ENCODE measurements around the gene TLE6. TPM values are rescaled to one million over a fixed set of nuclear protein-coding genes. Genes with fewer than 3 reads are reported as not detected.

Gene TLE6
- total and polyA plus RNA-seq, 2 of the 13 experiments (the other 11 are each of a cell fraction or from before 2014, with no cell fraction given): 0.24 to 5.5 TPM

DNA sequence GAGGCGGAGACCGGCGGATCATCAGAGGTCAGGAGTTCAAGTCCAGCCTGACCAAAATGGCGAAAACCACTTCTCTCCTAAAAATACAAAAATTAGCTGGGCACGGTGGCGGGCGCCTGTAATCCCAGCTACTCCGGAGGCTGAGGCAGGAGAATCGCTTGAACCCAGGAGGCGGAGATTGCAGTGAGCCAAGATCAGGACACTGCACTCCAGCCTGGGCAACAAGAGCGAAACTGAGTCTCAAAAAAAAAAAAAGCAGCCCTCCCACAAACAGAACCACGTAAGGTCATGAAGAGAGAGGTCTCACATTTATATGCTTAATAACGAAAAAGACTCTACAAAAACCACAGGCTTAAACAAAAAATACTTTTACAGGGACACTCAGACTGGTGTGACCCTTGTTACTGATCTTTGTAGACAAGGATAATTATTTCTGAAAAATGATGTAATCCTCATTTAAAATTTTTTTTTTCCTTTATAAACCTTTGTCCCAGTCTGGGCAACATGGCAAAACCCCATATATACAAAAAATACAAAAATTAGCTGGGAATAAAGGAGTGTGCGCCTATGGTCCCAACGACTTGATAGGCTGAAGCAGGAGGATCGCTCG lies 31.7 kb upstream of the TLE6 start (continued):
- no peak for TF ChIP-seq DBP (CRISPR knock-in tag; IDR thresholded peaks at IDR 0.05; ENCODE audit: not compliant biosample characterization)
- TF ChIP-seq NONO (IDR thresholded peaks at IDR 0.05): no peak
- TF ChIP-seq NONO (CRISPR knock-in tag; conservative IDR thresholded peaks at IDR 0.05): 0 out of 2 replicates have a peak, but pooled peaks have one; percentile 25
- no peak for TF ChIP-seq GPN1 (CRISPR knock-in tag; IDR thresholded peaks at IDR 0.05; ENCODE audit: borderline replicate concordance)
- TF ChIP-seq ZNF629 (CRISPR knock-in tag; conservative IDR thresholded peaks at IDR 0.05): no peak
- no peak for TF ChIP-seq ZNF274 (CRISPR knock-in tag; IDR thresholded peaks at IDR 0.05)
- TF ChIP-seq ZNF292 (CRISPR knock-in tag; IDR thresholded peaks at IDR 0.05; ENCODE audit: borderline replicate concordance, low read depth): no peak
- TF ChIP-seq AKAP8 (CRISPR knock-in tag; IDR thresholded peaks at IDR 0.05): no peak

GRCh38 chr19:2949939-2950285 lies 27.5 kb upstream of the TLE6 start:
- ChIA-PET POLR2A (interaction anchor here (0.7 to 2.0 kb wide), 16 partner anchors 8 to 1021 kb away, joined by 3 to 26 read pairs (median 5); partner anchors contain the start of genes DAPK3, THOP1, TLE6 and ZNF555), CTCF (ENCODE audit: low intra/inter-chr PET ratio, low total read pairs) (interaction anchor here (0.9 to 2.0 kb wide), 4 partner anchors 62 to 325 kb away, joined by 3 to 7 read pairs (median 3); no protein-coding TSS in a partner anchor)
- Histone ChIP-seq H3K4me1 (ENCODE audit: insufficient read depth, low read length) (peaks cover 46% of the 10 kb centered on the region), H3K27ac (ENCODE audit: extremely low read length, insufficient read depth, low read length) (peak overlapping the region; percentile 89), H3K9ac (ENCODE audit: insufficient read depth, low read depth, low read length) (peak overlapping the region; percentile 88), H3K4me2 (ENCODE audit: low read depth, low read length) (peak overlapping the region; percentile 80), H3K27me3 (ENCODE audit: control insufficient read depth in 1 of 2, insufficient read depth in 2 of 2, low read length in 2 of 2) (no peaks in the 10 kb centered on the region; a peak in 1 of 5 replicates), H4K20me1 (ENCODE audit: insufficient read depth, low read length) (peaks cover 8% of the 10 kb centered on the region; the same call in 1 of the 2 replicates), H3K36me3 (replicated peaks in 1 of 2; ENCODE audit: control insufficient read depth in 1 of 2, insufficient read depth in 2 of 2, low read length in 2 of 2) (no peaks in the 10 kb centered on the region), H2AFZ (ENCODE audit: low read length) (no peak overlapping the region), H3K79me2 (ENCODE audit: insufficient read depth, low read length) (peaks cover 12% of the 10 kb centered on the region), H3K4me3 (replicated peaks in 1 of 3; ENCODE audit: insufficient read depth in 1 of 3, low read depth in 2 of 3, low read length in 3 of 3) (peak overlapping the region; percentile 81 to 97 (median 90)), H3K9me3 (ENCODE audit: low read length) (no peaks in the 10 kb centered on the region)
- DNase-seq (ENCODE audit: low spot score) (peak; percentile 62), FAIRE-seq (no peak), ATAC-seq (peak; percentile 53)
- intact Hi-C loops (cut with micrococcal nuclease; ENCODE audit: unreplicated experiment): no loop called here
- no TSS peak for BruUV-seq (replicated peaks)
- in situ Hi-C loops (cut with HindIII; ENCODE audit: extremely low pct_ligation_motif_present, low pct_unique_long_range_greater_than_20kb): loop anchor here (10.0 kb wide), 1 partner anchor 215 kb away; no protein-coding TSS in a partner anchor
- 1% methylated on average over 11 of the region's 11 CpGs for WGBS (ENCODE audit: low lambda C conversion rate)
- TF ChIP-seq ZNF331 (CRISPR knock-in tag; IDR thresholded peaks at IDR 0.05): peak; percentile 31; the same call in 1 of the 2 replicates
- 0 out of 2 replicates have a peak, but pooled peaks have one; percentile 31 for TF ChIP-seq SNAI1 (CRISPR knock-in tag; IDR thresholded peaks at IDR 0.05; ENCODE audit: borderline replicate concordance)
- no peak for TF ChIP-seq ZNF891 (CRISPR knock-in tag; IDR thresholded peaks at IDR 0.05)
- no peak for TF ChIP-seq ZNF607 (CRISPR knock-in tag; IDR thresholded peaks at IDR 0.05; ENCODE audit: borderline replicate concordance)
- no peak for TF ChIP-seq ZNF577 (CRISPR knock-in tag; IDR thresholded peaks at IDR 0.05; ENCODE audit: borderline replicate concordance, low read depth)
- TF ChIP-seq, protein P1, sequence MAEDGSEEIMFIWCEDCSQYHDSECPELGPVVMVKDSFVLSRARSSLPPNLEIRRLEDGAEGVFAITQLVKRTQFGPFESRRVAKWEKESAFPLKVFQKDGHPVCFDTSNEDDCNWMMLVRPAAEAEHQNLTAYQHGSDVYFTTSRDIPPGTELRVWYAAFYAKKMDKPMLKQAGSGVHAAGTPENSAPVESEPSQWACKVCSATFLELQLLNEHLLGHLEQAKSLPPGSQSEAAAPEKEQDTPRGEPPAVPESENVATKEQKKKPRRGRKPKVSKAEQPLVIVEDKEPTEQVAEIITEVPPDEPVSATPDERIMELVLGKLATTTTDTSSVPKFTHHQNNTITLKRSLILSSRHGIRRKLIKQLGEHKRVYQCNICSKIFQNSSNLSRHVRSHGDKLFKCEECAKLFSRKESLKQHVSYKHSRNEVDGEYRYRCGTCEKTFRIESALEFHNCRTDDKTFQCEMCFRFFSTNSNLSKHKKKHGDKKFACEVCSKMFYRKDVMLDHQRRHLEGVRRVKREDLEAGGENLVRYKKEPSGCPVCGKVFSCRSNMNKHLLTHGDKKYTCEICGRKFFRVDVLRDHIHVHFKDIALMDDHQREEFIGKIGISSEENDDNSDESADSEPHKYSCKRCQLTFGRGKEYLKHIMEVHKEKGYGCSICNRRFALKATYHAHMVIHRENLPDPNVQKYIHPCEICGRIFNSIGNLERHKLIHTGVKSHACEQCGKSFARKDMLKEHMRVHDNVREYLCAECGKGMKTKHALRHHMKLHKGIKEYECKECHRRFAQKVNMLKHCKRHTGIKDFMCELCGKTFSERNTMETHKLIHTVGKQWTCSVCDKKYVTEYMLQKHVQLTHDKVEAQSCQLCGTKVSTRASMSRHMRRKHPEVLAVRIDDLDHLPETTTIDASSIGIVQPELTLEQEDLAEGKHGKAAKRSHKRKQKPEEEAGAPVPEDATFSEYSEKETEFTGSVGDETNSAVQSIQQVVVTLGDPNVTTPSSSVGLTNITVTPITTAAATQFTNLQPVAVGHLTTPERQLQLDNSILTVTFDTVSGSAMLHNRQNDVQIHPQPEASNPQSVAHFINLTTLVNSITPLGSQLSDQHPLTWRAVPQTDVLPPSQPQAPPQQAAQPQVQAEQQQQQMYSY (CRISPR knock-in tag; IDR thresholded peaks at IDR 0.05): no peak
- TF ChIP-seq WIZ (CRISPR knock-in tag; IDR thresholded peaks at IDR 0.05): 0 out of 2 replicates have a peak, but pooled peaks have one; percentile 38
- peak; percentile 54 for TF ChIP-seq RFX3 (CRISPR knock-in tag; IDR thresholded peaks at IDR 0.05)
- peak; percentile 35; the same call in 1 of the 2 replicates for TF ChIP-seq RFX1 (IDR thresholded peaks at IDR 0.05)
- no peak for TF ChIP-seq LCORL (IDR thresholded peaks at IDR 0.05)
- TF ChIP-seq LCORL (CRISPR knock-in tag; IDR thresholded peaks at IDR 0.05): 0 out of 2 replicates have a peak, but pooled peaks have one; percentile 7
- no peak for TF ChIP-seq POLR2AphosphoS5 (IDR thresholded peaks at IDR 0.05; ENCODE audit: low read depth, low read length)
- no peak for TF ChIP-seq ZMYM4 (CRISPR knock-in tag; IDR thresholded peaks at IDR 0.05)

Measured in HepG2 (cell line).